Measurements from ENCODE around the gene TMEM184A.

TMEM184A gene

GRCh38 chr7:1567049-1567771, 11.2 kb upstream of the TMEM184A start:
- Mint-ChIP-seq H3K27me3 (ENCODE audit: low read depth) (peaks cover 5% of the 10 kb centered on the region), H3K4me3 (peak overlapping the region; percentile 72 to 85 (median 84)), H3K27ac (peak overlapping the region; percentile 86 to 97 (median 97)), H3K9me3 (no peaks in the 10 kb centered on the region), H3K36me3 (ENCODE audit: low read depth) (peaks cover 17% of the 10 kb centered on the region), H3K4me1 (peaks cover 37% of the 10 kb centered on the region)
- TF ChIP-seq, protein P1, sequence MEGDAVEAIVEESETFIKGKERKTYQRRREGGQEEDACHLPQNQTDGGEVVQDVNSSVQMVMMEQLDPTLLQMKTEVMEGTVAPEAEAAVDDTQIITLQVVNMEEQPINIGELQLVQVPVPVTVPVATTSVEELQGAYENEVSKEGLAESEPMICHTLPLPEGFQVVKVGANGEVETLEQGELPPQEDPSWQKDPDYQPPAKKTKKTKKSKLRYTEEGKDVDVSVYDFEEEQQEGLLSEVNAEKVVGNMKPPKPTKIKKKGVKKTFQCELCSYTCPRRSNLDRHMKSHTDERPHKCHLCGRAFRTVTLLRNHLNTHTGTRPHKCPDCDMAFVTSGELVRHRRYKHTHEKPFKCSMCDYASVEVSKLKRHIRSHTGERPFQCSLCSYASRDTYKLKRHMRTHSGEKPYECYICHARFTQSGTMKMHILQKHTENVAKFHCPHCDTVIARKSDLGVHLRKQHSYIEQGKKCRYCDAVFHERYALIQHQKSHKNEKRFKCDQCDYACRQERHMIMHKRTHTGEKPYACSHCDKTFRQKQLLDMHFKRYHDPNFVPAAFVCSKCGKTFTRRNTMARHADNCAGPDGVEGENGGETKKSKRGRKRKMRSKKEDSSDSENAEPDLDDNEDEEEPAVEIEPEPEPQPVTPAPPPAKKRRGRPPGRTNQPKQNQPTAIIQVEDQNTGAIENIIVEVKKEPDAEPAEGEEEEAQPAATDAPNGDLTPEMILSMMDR (IDR thresholded peaks at IDR 0.05; ENCODE audit: unreplicated experiment in 3 of 3), result no peak

- Mint-ChIP-seq H3K27me3 (ENCODE audit: low read depth) (peaks cover 9% of the 10 kb centered on the region), H3K4me1 (peaks cover 39% of the 10 kb centered on the region), H3K9me3 (no peaks in the 10 kb centered on the region), H3K36me3 (ENCODE audit: low read depth) (peaks cover 16% of the 10 kb centered on the region), H3K4me3 (peak overlapping the region; percentile 72 to 85 (median 84)), H3K27ac (peak overlapping the region; percentile 86 to 97 (median 97))
- TF ChIP-seq, protein P1 (IDR thresholded peaks at IDR 0.05; ENCODE audit: unreplicated experiment in 3 of 3), result no peak
Observed at GRCh38 chr7:1566687-1567048, 10.7 kb upstream of the TMEM184A start.

GRCh38 chr7:1564603-1565022, 8.6 kb upstream of the TMEM184A start:
- H3K36me3 Mint-ChIP-seq (ENCODE audit: low read depth), result peaks cover 16% of the 10 kb centered on the region
- peak overlapping the region in 1 of 3 experiments; percentile 55 for H3K27ac Mint-ChIP-seq
- TF ChIP-seq, protein P1 (IDR thresholded peaks at IDR 0.05; ENCODE audit: unreplicated experiment in 3 of 3), result no peak
- H3K4me1 Mint-ChIP-seq, result peaks cover 34% of the 10 kb centered on the region
- H3K27me3 Mint-ChIP-seq (ENCODE audit: low read depth), result peaks cover 9% of the 10 kb centered on the region
- peak overlapping the region in 1 of 3 experiments; percentile 6 for H3K4me3 Mint-ChIP-seq
- no peaks in the 10 kb centered on the region for H3K9me3 Mint-ChIP-seq

- Mint-ChIP-seq H3K36me3 (ENCODE audit: low read depth) (peaks cover 16% of the 10 kb centered on the region), H3K4me1 (peaks cover 32% of the 10 kb centered on the region), H3K27ac (peak overlapping the region in 1 of 3 experiments; percentile 55), H3K27me3 (ENCODE audit: low read depth) (peaks cover 9% of the 10 kb centered on the region), H3K4me3 (peak overlapping the region in 1 of 3 experiments; percentile 6), H3K9me3 (no peaks in the 10 kb centered on the region)
- TF ChIP-seq, protein P1 (IDR thresholded peaks at IDR 0.05; ENCODE audit: unreplicated experiment in 3 of 3), result no peak
Observed at GRCh38 chr7:1563981-1564602, 8.1 kb upstream of the TMEM184A start.

- Mint-ChIP-seq H3K27me3 (ENCODE audit: low read depth) (peaks cover 13% of the 10 kb centered on the region), H3K4me1 (peaks cover 19% of the 10 kb centered on the region), H3K9me3 (no peaks in the 10 kb centered on the region), H3K36me3 (ENCODE audit: low read depth) (peaks cover 12% of the 10 kb centered on the region), H3K4me3 (no peak overlapping the region), H3K27ac (peak overlapping the region in 2 of 3 experiments; percentile 16 to 86)
- TF ChIP-seq, protein P1 (IDR thresholded peaks at IDR 0.05; ENCODE audit: unreplicated experiment in 3 of 3), result no peak
Observed at GRCh38 chr7:1562597-1563051, 6.6 kb upstream of the TMEM184A start.
